ENCODE measurements around the gene SLC9A9. TPM values are rescaled to one million over a fixed set of nuclear protein-coding genes. Genes with fewer than 3 reads are reported as not detected.
A peak's percentile ranks its signal among the peaks of the same experiment; 100 is the strongest.

The SLC9A9 gene
- total RNA-seq, 1 donor from 2014 or later, result 0.22 TPM

DNA sequence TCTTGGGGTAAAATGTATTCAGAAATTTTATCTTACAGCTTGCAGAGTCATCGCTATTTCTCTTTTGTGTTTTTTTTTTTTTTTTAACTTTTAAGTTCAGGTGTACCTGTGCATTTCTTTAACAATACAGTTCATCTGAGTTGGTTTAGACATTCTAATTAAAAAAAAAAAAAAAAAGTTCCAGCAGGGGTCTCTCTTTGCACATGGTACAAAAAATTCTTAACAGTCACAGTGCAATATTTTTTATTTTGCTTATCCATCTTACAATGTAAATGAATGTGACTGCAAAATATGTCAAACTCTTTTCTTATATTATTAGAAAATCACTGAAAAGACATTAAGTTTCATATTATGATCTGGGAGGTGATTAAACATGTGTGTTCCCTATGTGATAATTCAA is 47.5 kb upstream of the SLC9A9 start:
- no peak overlapping the region for H3K9ac ChIP-seq
- H3K9me3 Mint-ChIP-seq, result no peaks in the 10 kb centered on the region
- H3K4me3 ChIP-seq, result no peak overlapping the region

DNA sequence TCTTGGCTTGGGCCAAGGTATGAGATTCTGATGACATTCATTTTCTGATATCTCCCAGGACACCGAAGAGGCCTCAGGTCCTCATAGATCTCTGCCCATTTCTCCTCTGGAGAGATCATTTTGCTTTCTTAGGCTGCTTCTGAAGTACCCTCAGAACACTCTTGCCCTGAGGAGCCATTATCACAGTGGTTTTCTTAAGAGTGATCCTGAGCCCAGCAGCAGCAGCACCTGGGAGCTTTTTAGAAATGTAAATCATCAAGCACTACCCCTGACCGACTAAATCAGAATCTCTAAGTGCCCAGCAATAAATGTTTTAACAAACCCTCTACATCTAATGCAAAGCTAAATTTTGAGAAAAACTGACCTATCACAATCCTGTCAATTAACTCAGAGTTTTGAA is 40.6 kb upstream of the SLC9A9 start:
- no peaks in the 10 kb centered on the region for H3K9me3 ChIP-seq (ENCODE audit: low read depth)
- H3K4me3 Mint-ChIP-seq, result no peak overlapping the region
- no peak overlapping the region for H3K4me2 ChIP-seq
- TF ChIP-seq EZH2 (IDR thresholded peaks at IDR 0.05), result no peak
- TF ChIP-seq EZH2phosphoT487 (IDR thresholded peaks at IDR 0.05), result no peak
- TF ChIP-seq, protein P1, sequence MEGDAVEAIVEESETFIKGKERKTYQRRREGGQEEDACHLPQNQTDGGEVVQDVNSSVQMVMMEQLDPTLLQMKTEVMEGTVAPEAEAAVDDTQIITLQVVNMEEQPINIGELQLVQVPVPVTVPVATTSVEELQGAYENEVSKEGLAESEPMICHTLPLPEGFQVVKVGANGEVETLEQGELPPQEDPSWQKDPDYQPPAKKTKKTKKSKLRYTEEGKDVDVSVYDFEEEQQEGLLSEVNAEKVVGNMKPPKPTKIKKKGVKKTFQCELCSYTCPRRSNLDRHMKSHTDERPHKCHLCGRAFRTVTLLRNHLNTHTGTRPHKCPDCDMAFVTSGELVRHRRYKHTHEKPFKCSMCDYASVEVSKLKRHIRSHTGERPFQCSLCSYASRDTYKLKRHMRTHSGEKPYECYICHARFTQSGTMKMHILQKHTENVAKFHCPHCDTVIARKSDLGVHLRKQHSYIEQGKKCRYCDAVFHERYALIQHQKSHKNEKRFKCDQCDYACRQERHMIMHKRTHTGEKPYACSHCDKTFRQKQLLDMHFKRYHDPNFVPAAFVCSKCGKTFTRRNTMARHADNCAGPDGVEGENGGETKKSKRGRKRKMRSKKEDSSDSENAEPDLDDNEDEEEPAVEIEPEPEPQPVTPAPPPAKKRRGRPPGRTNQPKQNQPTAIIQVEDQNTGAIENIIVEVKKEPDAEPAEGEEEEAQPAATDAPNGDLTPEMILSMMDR (IDR thresholded peaks at IDR 0.05), result no peak
- no peak for DNase-seq (ENCODE audit: low spot score)
- H3K27me3 ChIP-seq, result no peaks in the 10 kb centered on the region
- H3K4me1 ChIP-seq, result no peaks in the 10 kb centered on the region
- H3K36me3 ChIP-seq, result no peaks in the 10 kb centered on the region
- H3K9me3 Mint-ChIP-seq, result no peaks in the 10 kb centered on the region
- H3K36me3 Mint-ChIP-seq, result no peaks in the 10 kb centered on the region
- H3K4me1 Mint-ChIP-seq, result peaks cover 29% of the 10 kb centered on the region
- peaks cover 4% of the 10 kb centered on the region for H3K27me3 Mint-ChIP-seq (ENCODE audit: insufficient read depth, low read depth)
- no peak overlapping the region for H3K4me3 ChIP-seq
- no peak overlapping the region for H3K27ac ChIP-seq
- no peak overlapping the region for H3K9ac ChIP-seq
- no peaks in the 10 kb centered on the region for H4K20me1 ChIP-seq (ENCODE audit: low read depth)
- H3F3A ChIP-seq (ENCODE audit: low read depth), result no peaks in the 10 kb centered on the region
- no peaks in the 10 kb centered on the region for H3K79me2 ChIP-seq (ENCODE audit: low read depth)
- peak overlapping the region; percentile 4 for H3K27ac Mint-ChIP-seq
- peak overlapping the region; percentile 42 for H2AFZ ChIP-seq (replicated peaks)

More for the DNA sequence above, 47.5 kb upstream of the SLC9A9 start:
- H3K27me3 ChIP-seq, result no peaks in the 10 kb centered on the region
- H3K27ac ChIP-seq, result no peak overlapping the region
- no peak overlapping the region for H3K4me3 Mint-ChIP-seq
- no peak overlapping the region for H3K4me2 ChIP-seq
- H3K36me3 ChIP-seq, result no peaks in the 10 kb centered on the region
- no peak overlapping the region for H2AFZ ChIP-seq (replicated peaks)
- no peaks in the 10 kb centered on the region for H3K36me3 Mint-ChIP-seq
- DNase-seq (ENCODE audit: low spot score), result no peak
- H3F3A ChIP-seq (ENCODE audit: low read depth), result no peaks in the 10 kb centered on the region
- peaks cover 31% of the 10 kb centered on the region for H3K4me1 Mint-ChIP-seq
- no peaks in the 10 kb centered on the region for H3K27me3 Mint-ChIP-seq (ENCODE audit: insufficient read depth, low read depth)
- H4K20me1 ChIP-seq (ENCODE audit: low read depth), result no peaks in the 10 kb centered on the region
- H3K9me3 ChIP-seq (ENCODE audit: low read depth), result no peaks in the 10 kb centered on the region
- H3K79me2 ChIP-seq (ENCODE audit: low read depth), result no peaks in the 10 kb centered on the region
- no peaks in the 10 kb centered on the region for H3K4me1 ChIP-seq
- H3K27ac Mint-ChIP-seq, result no peak overlapping the region
- no peak for TF ChIP-seq EZH2 (IDR thresholded peaks at IDR 0.05)
- TF ChIP-seq, protein P1 (IDR thresholded peaks at IDR 0.05), result peak; percentile 46
- TF ChIP-seq EZH2phosphoT487 (IDR thresholded peaks at IDR 0.05), result no peak

DNA sequence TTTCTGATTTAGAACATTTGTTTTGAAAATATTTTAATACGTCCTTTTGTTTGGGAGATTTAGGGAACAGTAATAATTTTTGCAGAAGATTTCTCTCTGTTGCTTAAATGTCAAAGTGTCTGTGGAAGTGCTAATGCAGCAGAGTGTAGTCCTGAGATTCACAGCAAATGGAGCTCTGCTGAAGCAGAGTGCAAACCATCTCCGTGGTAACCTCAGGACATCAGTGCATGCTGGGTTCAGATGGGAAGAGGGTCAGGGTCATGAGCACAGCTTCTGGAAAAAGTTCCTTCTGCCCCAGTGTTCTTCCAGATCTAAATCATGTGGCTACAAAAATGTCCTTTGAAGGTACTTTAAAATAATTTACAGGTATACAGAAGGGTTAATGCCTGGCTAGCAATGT is 39.9 kb upstream of the SLC9A9 start:
- no peak for TF ChIP-seq EZH2phosphoT487 (IDR thresholded peaks at IDR 0.05)
- TF ChIP-seq EZH2 (IDR thresholded peaks at IDR 0.05), result no peak
- TF ChIP-seq, protein P1 (IDR thresholded peaks at IDR 0.05), result no peak
- DNase-seq (ENCODE audit: low spot score), result no peak
- no peak overlapping the region for H3K4me2 ChIP-seq

More for the DNA sequence above, 39.9 kb upstream of the SLC9A9 start:
- no peaks in the 10 kb centered on the region for H3K79me2 ChIP-seq (ENCODE audit: low read depth)
- no peaks in the 10 kb centered on the region for H3K4me1 ChIP-seq
- H3K9me3 Mint-ChIP-seq, result no peaks in the 10 kb centered on the region
- H3K36me3 ChIP-seq, result no peaks in the 10 kb centered on the region
- no peak overlapping the region for H3K27ac ChIP-seq
- H3K9ac ChIP-seq, result no peak overlapping the region
- peaks cover 4% of the 10 kb centered on the region for H3K27me3 Mint-ChIP-seq (ENCODE audit: insufficient read depth, low read depth)
- no peaks in the 10 kb centered on the region for H3K27me3 ChIP-seq
- H3K4me1 Mint-ChIP-seq, result peaks cover 27% of the 10 kb centered on the region
- H4K20me1 ChIP-seq (ENCODE audit: low read depth), result no peaks in the 10 kb centered on the region
- no peaks in the 10 kb centered on the region for H3F3A ChIP-seq (ENCODE audit: low read depth)
- H2AFZ ChIP-seq (replicated peaks), result no peak overlapping the region
- no peak overlapping the region for H3K4me3 ChIP-seq
- no peaks in the 10 kb centered on the region for H3K9me3 ChIP-seq (ENCODE audit: low read depth)
- H3K4me3 Mint-ChIP-seq, result peak overlapping the region; percentile 9
- H3K36me3 Mint-ChIP-seq, result no peaks in the 10 kb centered on the region
- H3K27ac Mint-ChIP-seq, result peak overlapping the region; percentile 4

Measured in neural progenitor cell (in vitro differentiated cells).